ENCODE results near the gene DDX1.

DDX1 gene

DNA sequence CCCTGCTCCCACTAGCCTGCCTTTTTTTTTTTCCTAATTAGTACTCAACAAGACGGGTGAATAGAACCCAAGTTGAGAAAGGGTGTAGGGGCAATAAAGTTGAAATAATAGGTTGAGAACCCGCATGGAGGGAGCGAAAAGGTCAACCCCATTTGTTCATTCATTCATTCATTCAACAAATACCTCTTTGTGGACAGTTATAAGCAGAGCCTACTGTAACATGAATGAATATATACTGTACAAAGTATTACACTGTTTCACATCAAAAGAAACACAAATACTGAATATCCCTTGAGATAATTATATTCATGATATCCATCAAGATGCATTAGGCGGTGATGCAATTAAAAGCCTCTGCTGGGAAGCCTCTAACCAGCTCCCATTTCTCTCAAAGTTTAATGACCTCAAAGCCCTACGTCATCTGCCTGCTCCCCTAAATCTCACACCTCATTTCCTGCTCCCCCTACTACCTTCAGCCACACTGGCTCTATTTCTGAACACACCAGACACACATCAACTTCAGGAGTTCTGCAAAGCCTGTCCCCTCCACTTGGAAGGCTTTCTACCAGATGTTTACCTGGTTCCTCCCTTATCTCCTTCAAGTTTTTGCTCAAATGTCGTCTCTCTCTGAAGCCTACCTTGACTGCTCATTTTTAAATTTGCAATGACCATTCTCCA lies 29.2 kb upstream of the DDX1 start:
- DNase-seq: no peak

DNA sequence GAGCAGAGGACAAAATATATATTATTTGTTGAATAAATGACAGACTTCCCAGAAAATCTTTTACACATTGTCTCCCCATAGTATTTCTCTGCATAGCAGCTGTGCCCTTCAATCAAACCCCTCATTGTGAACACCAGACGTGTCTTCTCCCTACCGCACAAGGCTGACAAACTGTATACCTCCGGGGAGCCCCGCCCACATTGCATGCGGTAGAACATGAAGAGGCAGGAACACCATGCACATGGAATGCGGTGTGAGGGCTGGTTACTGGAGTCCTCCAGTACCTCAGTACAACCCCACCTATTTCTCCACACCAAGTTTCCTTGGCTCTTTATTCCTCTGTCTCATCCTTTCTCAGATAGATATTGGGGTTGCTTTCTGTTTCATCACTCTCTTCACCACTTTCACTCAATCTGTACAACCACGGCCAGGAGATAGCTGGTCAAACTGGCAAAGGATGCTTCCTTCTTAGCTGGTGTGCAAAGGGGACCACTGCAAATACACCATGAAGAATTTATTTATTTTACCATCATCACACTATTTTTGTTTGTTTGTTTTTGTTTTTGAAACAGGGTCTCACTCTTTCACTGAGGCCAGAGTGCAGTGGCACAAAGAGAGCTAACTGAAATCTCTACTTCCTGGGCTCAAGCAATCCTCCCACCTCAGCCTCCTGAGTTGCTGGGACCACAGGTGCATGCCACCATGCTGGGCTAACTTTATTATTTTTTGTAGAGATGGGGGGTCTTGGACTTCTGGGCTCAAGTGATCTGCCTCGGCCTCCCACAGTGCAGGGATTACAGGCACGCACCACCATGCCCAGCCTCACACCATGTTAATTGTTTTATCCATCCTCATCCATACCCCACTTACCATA lies 28.2 kb upstream of the DDX1 start:
- DNase-seq: no peak

DNA sequence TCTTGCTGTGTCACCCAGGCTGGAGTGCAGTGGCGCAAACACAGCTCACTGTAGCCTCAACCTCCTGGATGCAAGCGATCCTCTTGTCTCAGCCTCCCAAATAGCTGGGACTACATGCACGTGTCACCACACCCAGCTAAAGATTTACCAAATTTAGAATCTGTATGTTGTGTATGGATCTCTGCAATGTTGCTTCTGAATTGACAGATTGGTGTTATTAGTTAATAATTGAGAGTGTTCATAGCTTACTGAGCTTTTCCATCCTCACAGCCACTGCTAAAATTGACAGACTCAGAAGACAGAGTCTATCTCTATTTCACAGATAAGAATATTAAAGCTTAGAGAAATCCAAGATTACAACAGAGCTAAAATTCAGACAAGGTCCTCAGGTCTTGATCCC lies 26.3 kb upstream of the DDX1 start:
- no peak for DNase-seq

DNA sequence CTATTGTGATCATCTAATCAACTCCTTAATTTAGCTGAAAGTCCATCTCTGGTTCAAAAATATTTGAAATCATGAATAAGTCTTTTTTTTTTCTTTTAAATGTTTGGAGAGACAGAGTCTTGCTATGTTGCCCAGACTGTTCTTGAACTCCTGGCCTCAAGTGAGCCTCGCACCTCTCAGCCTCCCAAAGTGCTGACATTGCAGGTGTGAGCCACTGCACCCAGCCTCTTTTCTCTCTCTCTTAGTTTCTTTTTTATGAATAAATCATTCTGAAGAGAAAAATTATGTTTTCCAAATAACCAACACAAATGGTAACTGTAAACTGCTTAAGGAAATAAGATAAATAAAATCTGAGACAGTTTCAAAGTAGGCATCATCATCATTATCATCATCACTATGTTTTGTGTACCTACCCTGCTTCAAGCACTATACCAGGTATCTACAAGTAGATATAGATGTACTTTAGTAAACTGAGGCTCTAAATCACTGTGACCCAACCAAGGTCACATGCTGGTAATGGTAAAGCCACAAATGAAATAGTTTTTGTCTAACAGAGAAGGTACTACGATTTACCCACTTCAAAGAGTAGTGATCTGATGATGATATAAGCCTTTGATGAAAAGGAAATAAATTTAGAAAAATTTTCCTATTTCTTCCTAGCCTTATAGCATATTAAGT lies 25.5 kb upstream of the DDX1 start:
- no peak for DNase-seq

DNA sequence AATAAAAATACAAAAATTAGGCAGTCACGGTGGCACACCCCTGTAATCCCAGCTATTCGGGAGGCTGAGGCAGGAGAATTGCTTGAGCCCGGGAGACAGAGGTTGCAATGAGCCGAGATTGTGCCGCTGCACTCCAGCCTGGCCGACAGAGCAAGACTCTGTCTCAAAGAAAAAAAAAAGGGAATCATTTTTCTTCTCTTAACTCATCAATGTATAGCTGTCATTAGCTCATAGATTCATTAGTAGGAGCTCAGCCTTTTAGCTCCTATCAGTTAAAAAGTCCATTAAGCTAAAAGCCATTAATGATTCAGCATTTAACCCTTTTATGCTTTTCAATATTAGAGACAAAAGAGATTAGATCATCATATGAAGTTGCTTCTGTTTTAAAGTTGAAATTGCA lies 24.8 kb upstream of the DDX1 start:
- no peak for DNase-seq

DNA sequence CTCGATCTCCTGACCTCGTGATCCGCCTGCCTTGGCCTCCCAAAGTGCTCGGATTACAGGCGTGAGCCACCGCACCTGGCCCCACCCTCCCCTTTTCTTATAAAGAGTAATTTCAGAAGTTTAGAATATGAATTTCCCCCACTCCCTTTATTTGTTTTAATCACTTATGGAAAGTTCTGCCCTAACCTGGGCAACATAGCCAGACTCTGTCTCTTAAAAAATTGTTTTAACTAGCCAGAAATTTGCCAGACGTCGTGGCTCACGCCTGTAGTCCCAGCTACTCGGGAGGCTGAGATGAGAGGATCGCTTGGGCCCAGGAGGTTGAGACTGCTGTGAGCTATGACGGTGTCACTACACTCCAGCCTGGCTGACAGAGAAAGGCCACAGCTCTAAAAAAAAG lies 22.8 kb upstream of the DDX1 start:
- DNase-seq: no peak

DNA sequence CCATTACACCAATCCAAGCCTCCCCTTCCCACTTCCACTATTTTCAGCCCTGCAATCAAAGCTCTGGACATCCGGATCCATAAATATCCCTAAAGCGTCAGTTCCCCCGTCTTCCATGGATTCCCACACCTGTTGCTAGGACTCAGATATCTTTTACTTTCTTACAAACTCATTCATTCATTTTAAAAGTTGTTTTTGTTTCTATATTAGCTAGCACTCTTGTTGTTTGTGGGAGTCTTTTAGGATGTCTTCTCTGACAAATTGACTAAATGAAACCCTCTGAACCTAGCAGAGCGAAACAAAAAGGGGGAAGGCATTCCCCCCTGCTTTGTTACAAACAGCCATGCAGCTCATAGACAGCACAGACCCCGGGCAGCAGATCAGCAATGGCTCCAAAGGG lies 21.6 kb upstream of the DDX1 start:
- no peak for DNase-seq

DNA sequence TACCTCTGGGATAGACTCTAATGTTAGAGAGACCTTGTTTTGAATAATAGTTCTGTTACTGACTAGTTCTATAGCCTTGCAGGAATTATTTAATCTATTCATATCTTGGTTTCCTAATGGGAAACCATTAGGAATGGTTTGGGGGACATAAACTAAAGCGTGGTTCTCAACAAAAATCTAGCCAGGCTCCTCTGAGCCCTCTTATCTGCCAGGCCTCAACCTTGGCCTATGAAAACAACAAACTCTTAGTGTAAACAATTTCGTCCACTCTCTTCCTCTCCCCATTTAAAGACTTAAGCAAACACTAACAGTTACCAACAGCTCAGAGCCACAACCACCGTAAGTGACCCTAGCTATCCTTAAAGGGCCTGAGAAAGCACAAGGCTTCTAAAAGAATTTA lies 19.9 kb upstream of the DDX1 start:
- no peak for DNase-seq

DNA sequence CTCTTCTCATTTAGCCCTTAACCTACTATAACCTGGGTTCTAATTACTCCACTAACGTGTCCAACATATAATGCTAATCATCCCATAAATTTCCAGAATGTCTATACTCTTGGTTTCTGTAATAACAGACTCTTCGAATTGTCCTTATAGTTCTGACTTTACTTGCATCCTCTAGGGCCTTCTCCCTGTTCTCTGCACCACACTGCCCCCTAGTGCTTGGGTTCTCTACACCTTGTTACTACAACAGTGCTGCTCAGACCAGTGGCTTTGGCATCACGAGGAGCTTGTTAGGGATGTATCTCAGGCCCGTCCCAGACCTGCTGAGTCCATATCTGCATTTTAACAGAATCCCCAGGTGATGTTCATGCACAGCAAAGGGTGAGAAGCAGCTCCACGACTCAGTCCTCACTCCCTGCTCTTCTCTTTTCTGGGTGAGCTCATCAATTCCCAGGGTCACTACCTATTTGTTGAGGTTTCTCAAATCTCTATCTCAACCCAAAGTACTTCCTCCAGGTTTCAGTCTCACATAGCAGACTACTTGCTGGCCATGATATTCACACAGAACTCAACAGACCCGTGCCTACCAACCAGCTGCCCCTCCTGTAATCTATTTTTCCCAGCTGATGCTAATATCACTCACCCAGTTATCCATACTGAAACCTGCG lies 14.5 kb upstream of the DDX1 start:
- peak; percentile 78 to 94 (median 90) for DNase-seq

DNA sequence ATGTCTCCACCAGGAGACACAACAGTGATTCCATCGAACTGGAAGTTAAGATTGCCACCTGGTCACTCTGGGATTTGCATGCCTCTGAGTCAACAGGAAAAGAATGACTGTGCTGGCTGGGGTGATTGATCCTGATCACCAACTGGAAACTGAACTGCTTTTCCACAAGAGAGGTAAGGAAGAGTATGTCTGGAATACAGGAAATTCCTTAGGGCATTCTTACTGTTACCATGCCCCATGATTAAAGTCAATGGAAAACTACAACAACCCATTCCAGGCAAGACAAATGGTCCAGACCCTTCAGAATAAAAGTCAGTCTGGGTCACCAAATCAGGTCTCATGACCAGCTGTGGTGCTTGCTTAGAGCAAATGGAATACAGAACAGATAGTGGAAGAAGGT lies 12.0 kb upstream of the DDX1 start:
- DNase-seq: no peak

DNA sequence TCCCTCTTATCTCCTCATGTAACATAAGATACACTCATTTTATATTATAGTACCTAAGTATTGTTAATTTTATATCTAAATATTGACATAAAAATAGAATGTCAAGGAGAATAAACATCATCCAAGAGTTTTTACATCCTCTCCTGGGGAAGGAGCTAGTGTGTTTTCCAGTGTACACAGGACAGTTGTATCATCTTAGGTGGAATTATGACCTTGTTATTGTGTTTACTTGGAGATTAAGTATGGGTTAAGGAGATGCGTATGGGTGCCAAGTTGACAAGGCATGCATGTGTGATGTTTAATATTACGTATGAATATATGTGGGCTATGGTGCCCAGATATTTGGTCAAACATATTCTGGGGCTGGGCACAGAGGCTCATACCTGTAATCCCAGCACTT lies 11.2 kb upstream of the DDX1 start:
- DNase-seq: no peak

DNA sequence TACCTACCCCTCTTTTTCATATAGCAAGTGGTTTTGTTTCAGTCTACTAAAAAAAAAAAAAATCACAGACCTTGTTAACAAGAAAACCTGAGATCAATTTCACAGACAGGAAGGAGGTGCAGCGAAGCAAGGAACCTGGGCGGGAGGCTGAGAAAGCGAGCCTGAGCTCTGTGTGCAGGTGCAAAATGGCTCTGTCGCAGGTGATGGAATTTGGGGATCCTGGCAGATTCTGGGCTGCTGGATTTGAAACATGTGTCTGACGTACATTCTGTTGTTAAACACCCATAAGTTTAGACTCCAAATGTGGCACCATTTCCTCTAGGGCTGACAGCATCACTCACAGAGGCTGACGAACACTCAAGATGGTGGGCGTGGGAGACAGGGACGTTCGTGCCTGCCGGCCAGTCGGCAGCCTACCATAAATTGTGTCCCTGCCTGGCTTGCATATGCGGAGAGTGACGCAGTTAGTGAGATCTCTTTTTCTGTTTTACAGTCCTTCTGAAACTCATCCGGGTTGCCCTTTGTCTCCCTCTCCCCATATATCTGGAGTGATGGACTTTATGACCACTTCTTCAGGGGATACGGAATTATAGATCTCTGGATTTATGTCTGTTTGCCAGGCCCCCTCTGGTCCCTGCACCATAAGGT lies 8.8 kb upstream of the DDX1 start:
- no peak for DNase-seq

DNA sequence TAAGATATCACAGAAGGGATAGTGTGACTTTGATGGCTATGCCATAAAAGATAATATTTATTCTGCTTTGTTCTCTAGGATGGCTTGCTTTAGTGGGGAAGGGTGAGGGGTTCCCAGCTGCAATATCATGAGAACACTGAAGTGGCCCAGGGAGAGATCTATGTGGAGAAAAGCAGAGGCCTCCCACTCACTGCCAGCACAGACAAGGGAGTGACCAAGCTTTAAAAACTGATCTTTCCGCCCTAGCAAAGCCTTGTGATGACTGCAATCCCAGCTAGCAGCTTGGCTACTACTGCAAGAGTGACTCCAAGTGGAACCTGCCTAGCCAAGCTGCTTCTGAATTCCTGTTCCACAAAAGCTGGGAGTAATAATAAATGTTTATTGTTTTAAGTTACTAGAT lies 7.8 kb upstream of the DDX1 start:
- no peak for DNase-seq

DNA sequence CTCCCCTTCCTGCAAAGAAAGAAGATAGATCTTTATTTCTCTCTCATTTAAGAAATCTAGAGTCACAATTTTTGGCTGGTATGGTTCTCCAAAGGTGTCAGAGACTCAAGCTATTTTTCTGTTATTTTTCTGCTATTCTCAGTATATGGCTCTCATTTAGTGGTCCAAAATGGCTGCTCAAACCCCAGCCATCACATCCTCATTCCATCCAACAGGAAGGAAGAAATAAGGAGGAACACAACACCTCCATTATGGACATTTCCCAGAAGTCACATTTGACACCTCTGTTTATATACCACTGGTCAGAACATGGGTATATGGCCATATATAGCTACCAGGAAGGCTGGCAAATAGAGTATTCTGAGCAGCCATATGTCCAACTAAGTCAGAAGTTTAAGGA lies 7.4 kb upstream of the DDX1 start:
- no peak for DNase-seq

DNA sequence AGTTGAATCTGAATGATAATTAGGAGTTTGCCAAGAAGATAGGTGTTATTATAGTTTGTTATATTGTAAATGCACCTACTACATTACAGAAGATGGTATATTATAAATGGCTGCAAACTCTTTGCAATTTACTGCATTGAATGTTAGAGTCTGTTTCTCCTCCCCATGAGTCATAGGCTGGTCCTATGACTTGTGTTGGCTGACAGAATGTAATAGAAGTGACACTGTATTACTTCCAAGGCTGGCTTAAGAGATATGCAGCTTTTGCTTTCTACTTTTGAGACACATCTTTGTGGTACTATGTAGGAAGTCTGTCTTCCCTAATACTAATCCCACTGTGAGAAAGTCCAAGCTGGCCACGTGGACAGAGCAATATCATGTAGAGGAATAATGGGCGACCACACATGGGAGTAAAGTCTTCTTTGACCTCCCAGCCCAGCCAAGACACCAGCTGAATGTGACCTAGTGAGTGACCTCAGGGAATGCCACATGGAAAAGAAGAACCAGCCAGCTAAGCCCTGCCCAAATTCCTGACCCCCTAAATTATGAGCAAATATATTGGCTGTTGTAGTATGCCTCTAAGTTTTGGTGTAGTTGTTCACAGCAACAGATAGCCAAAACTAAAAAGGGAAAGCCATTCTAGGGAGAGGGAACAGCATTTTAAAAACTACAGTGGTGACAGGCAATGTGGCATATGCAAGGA lies 6.8 kb upstream of the DDX1 start:
- DNase-seq: peak; percentile 22 to 33 (median 25)

DNA sequence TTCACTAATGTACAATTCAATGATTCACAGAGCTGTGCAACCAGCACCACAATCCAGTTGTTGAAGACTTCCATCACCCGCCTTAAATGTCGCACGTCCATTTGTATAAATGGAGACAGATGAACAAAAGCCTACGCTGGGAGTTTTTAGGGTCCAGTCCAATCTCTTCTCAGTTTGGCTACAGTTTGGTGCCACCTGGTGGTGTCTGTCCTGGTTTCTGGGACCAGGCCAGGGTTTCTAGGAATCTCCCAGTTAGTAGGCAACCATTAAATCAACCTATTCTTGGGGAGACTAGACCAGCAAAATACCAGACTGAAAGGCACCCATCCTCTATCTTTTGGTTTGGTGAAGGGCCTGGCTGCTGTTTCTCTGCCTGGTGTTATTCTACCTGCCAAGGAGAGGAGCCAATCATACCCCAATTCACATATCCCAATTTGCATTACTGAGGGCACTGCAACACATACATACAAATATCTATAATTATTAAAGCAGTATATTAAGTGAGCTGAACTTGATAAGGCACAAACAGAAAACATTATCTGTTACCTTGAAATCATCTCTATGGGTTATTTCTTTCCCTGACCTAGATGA lies 3.2 kb upstream of the DDX1 start:
- DNase-seq: peak; percentile 38 to 63 (median 55)

DNA sequence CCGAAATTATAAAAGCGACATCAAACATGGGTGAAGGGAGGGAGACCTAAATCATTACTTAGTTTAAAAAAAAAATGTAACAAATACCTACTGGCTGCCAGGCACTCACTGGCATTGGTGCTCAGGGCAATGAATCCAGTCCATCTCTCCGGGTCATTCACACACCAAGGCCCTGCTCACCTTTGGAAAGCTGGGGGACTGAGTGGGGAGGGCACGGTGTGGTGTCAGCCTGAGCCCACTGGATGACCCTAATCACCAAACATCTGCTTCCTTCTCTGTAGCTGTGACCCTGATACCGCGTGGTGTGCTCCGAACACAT lies 336 bp upstream of the DDX1 start:
- DNase-seq: no peak

DNA sequence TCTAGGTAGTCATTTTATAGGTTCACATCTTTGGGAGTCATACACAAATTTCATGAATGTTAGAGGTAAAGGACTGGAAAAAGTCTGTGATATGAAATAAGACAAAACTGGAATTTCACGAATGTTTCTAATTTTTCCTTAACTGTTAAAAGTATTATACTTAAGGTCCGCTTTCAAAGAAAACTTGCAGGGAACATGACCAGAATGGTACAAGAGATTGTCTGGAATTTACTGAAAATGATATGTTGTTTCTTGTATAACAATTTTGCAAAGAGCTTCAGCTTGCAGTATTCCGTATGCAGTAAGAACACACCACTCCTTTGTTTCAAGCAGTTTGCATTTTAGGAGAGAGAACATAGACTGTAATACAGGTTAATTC lies 1.6 kb downstream of the DDX1 start:
- DNase-seq: no peak

DNA sequence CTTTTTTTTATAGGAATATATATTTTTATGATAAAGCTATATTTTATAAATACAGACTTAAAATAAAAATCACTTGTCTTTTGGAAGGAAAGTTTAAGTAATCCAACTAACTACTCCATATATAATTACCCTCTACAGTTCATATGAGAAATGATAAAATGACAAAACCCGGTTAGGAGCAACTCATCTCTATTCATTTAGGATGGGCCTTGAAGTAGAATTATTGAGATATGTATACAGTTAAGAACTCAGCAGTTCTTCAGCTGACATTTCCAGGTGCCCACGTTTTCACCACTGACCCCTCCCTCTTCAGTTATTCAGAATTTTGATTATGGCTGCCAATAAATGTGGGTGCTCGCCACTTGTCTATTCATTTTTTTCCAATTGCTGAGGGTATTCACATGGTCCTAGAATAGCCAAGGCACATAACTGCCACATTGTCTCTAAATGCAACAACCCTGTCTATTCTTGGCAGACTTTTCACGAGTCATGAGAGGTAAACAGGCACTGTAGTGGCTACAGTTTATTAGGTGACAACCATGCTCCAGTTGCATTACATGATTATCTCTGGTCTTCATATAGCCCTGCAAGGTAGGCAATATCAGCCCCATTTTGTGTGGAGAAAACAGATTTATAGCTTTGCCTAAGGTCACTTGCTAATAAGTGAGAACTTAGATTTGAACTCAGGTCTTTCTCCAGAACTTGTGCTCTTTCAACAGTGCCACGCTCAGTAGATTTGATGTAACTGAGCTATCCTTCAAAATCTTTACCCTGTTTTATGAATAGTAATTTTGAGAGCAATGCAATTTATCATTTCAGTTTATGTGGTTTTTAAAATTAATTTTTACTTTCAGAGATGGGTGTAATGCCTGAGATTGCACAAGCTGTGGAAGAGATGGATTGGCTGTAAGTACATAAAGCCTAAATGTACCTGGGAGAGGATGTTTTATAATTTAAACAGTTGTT lies 2.9 kb downstream of the DDX1 start:
- DNase-seq: no peak

DNA sequence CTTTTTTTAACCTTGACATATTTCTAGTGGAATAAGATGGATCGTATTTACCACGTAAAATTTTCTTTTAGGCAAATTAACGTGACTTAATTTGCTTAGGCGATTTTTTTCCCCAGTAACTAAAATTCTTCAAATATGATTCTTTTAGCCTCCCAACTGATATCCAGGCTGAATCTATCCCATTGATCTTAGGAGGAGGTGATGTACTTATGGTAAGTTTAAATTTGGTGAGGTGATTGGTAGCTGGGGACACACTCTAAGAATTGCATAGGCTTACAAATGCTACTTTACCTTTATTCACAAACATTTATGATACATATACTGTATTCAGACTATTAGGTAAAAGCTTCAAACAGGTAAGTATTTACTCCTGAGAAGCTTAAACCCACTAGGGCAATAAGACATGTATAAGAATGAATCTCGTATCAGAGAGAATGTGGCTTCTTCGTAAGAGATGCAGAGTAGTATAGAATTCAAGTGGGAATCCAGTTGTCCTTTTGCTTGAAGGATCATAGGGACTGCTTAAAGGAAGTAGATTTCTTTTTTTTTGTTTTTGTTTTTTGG lies 3.8 kb downstream of the DDX1 start:
- no peak for DNase-seq

DNA sequence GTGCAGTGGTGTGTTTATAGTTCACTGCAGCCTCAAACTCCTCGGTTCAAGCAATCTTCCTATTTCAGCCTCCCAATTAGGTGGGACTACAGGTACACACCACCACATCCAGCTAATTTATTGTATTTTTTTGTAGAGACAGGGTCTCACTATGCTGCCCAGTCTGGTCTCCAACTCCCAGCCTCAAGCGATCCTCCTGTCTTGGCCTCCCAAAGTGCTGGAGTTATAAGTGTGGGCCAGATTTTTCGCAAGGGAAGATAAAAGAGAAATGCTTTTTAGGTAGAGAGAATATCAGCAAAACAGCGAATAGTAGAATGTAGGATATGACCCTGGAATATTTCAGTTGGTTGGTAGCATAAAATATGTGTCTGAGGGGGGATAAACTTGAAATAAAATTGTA lies 4.3 kb downstream of the DDX1 start:
- no peak for DNase-seq
